Smooth muscle cell (in vitro differentiated cells): ENCODE measurements around the gene BARD1. TPM values are rescaled to one million over a fixed set of nuclear protein-coding genes. Genes with fewer than 3 reads are reported as not detected.

Experiments used
- DNase-seq: peaks from one replicate; lab custom pipeline; 2025; ENCODE audit not compliant: unreplicated experiment; lab: John Stamatoyannopoulos, UW
- H2AFZ ChIP-seq: fragments of 200-600 bp; sonication (generic); 2 replicates; pipeline ENCODE4 v1.6.0; 2016; ENCODE audit warnings: antibody characterized with exemption, low read depth, mild to moderate bottlenecking
- H3F3A ChIP-seq: fragments of 200-600 bp; sonication (generic); 2 replicates; pipeline ENCODE4 v1.6.0; 2017; ENCODE audit warnings: antibody characterized with exemption, low read depth
- H3K27ac ChIP-seq: fragments of 200-600 bp; sonication (generic); 2 replicates; pipeline ENCODE4 v1.5.1; 2016; ENCODE audit warnings: low read depth, mild to moderate bottlenecking
- H3K27me3 ChIP-seq: fragments of 200-600 bp; sonication (generic); 2 replicates; pipeline ENCODE4 v1.6.1; 2016; ENCODE audit warnings: low read depth, mild to moderate bottlenecking
- H3K36me3 ChIP-seq: fragments of 200-600 bp; sonication (generic); 2 replicates; pipeline ENCODE4 v1.5.1; 2016; ENCODE audit warnings: low read depth
- H3K4me1 ChIP-seq: fragments of 200-600 bp; sonication (generic); 2 replicates; pipeline ENCODE4 v1.5.1; 2016; ENCODE audit warnings: low read depth
- H3K4me2 ChIP-seq: fragments of 200-600 bp; sonication (generic); 2 replicates; pipeline ENCODE4 v1.6.0; 2016; ENCODE audit warnings: mild to moderate bottlenecking
- H3K4me3 ChIP-seq: fragments of 200-600 bp; sonication (generic); 2 replicates; pipeline ENCODE4 v1.5.1; 2016; ENCODE audit warnings: mild to moderate bottlenecking
- H3K79me2 ChIP-seq: fragments of 200-600 bp; sonication (generic); 2 replicates; pipeline ENCODE4 v1.6.0; 2016; ENCODE audit warnings: low read depth, mild to moderate bottlenecking
- H3K9ac ChIP-seq: fragments of 200-600 bp; sonication (generic); 2 replicates; pipeline ENCODE4 v1.6.0; 2016; ENCODE audit warnings: low read depth
- H3K9me3 ChIP-seq: fragments of 200-600 bp; sonication (generic); replicated peaks from 2 replicates; pipeline ENCODE4 v1.5.1; 2016; ENCODE audit warnings: low read depth
- H4K20me1 ChIP-seq: fragments of 200-600 bp; sonication (generic); 2 replicates; pipeline ENCODE4 v1.6.0; 2016; ENCODE audit warnings: low read depth
- WGBS: methylation state at CpG from one replicate; pipeline ENCODE4 v1.1.7; 2016; ENCODE audit warnings: low lambda C conversion rate; 5-methylcytosine and 5-hydroxymethylcytosine counted together
- polyA plus RNA-seq: library from polyadenylated mRNA; unstranded; fragments of >200 nt; fragmentation: Nextera tagmentation; extraction: Ambion mirVana; gene quantifications from 2 replicates; pipeline ENCODE4 v1.2.1, GENCODE V29; 2016
- total RNA-seq: library from RNA; depleted of rRNA; stranded (reverse); fragments of >200 nt; gene quantifications from 2 replicates; pipeline ENCODE4 v1.2.3, GENCODE V29; 2014
- TF ChIP-seq, protein P1 (sequence below): fragments of 200-600 bp; sonication (generic); IDR thresholded peaks from 2 replicates; pipeline ENCODE4 v1.5.1; 2017; ENCODE audit warnings: borderline replicate concordance, mild to moderate bottlenecking, antibody characterized with exemption; ENCODE audit not compliant: insufficient read depth, poor library complexity, severe bottlenecking

BARD1 gene
- total and polyA plus RNA-seq, 2 experiments from 2014 or later = 6.0 to 9.9 TPM

DNA sequence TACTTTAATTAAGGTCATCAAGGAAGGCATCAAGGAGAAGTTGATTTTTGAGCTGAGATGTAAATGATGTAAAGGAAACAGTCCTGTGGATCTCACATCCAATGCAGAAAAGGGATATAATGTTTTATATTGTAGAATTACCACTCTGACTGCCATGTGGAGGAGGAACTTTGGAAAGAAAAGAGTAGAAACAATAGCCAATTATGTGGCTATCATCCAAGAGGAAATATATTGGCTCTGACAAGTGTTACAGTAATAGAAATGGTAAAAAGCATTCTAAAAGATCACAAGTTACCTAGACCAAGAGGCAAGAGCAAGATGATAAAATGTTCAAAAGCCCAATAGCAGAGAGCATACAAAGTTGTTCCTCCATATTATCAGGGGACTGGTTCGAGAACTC, 26.8 kb downstream of the BARD1 start:
- no peak overlapping the region for H3K27ac ChIP-seq
- peaks cover 15% of the 10 kb centered on the region for H3K79me2 ChIP-seq
- no peak overlapping the region for H2AFZ ChIP-seq
- H3K4me3 ChIP-seq = no peak overlapping the region
- H4K20me1 ChIP-seq = no peaks in the 10 kb centered on the region
- no peak overlapping the region for H3K9ac ChIP-seq
- H3K27me3 ChIP-seq = no peaks in the 10 kb centered on the region
- H3K36me3 ChIP-seq = no peaks in the 10 kb centered on the region
- WGBS = 100% methylated on average over 1 of the region's 1 CpG
- TF ChIP-seq, protein P1, sequence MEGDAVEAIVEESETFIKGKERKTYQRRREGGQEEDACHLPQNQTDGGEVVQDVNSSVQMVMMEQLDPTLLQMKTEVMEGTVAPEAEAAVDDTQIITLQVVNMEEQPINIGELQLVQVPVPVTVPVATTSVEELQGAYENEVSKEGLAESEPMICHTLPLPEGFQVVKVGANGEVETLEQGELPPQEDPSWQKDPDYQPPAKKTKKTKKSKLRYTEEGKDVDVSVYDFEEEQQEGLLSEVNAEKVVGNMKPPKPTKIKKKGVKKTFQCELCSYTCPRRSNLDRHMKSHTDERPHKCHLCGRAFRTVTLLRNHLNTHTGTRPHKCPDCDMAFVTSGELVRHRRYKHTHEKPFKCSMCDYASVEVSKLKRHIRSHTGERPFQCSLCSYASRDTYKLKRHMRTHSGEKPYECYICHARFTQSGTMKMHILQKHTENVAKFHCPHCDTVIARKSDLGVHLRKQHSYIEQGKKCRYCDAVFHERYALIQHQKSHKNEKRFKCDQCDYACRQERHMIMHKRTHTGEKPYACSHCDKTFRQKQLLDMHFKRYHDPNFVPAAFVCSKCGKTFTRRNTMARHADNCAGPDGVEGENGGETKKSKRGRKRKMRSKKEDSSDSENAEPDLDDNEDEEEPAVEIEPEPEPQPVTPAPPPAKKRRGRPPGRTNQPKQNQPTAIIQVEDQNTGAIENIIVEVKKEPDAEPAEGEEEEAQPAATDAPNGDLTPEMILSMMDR = no peak
- DNase-seq = no peak
- H3F3A ChIP-seq = no peaks in the 10 kb centered on the region
- H3K9me3 ChIP-seq = no peaks in the 10 kb centered on the region
- no peaks in the 10 kb centered on the region for H3K4me1 ChIP-seq
- no peak overlapping the region for H3K4me2 ChIP-seq

DNA sequence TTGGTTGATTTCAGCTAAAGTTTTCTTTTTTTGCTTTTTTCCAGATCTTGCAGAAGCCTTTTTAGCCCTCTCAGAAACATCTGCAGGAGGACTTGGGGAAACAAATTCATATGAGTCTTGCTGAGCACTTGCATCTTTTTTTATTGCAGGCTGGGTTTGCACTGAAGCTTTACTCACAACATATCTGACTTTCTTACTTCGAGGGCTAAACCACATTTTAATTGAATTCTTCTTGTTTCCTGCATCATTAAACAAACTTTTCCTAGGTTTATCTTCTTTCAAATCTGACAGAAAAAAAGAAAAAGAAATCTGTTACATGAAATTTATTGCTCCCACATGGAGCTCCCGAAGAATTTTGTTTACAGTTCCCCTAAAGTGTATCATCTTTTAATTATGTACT, 28.3 kb downstream of the BARD1 start:
- WGBS = 84% methylated on average over 2 of the region's 2 CpGs
- TF ChIP-seq, protein P1 = no peak
- Histone ChIP-seq H3K36me3 (no peaks in the 10 kb centered on the region), H3K27ac (no peak overlapping the region), H2AFZ (no peak overlapping the region), H3K4me2 (no peak overlapping the region), H3K79me2 (peaks cover 15% of the 10 kb centered on the region), H3K27me3 (no peaks in the 10 kb centered on the region), H3K4me1 (no peaks in the 10 kb centered on the region), H3K4me3 (no peak overlapping the region), H4K20me1 (no peaks in the 10 kb centered on the region), H3F3A (no peaks in the 10 kb centered on the region), H3K9ac (no peak overlapping the region), H3K9me3 (no peaks in the 10 kb centered on the region)
- no peak for DNase-seq

DNA sequence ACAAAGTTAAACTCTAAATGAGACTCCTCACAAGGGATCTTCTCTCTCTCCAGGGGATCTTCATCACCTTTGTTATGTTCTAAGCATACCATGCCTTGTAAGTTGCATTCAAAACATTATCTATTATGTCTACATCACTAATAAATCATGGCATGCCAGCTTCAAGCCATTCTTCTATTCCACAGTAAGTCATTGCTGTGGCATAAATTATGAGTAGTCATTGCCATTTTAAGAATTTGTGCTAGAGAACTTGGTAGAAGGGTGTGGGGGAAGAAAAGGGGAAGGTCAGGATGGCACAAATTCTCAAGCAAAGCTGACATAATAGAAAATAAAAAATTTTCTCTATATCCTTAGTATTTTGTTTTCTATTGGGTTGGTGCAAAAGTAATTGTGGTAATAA, 33.5 kb downstream of the BARD1 start:
- DNase-seq = no peak
- H3K79me2 ChIP-seq = no peaks in the 10 kb centered on the region
- TF ChIP-seq, protein P1 = no peak

DNA sequence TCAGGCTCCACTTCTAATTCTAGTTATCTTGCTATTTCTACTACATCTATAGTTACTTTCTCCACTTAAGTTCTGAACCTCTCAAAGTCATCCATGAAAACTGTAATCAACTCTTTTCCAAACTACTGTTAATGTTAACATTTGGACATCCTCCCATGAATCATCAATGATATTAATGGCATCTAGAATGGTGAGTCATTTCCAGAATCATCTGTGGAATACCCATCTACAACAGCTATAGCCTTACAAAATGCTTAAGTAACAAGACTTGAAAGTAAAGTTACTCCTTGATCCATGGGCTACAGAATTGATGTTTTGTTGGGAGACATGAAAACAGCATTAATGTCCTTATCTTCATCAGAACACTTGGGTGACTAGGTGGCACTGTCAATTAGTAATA, 35.4 kb downstream of the BARD1 start:
- Histone ChIP-seq H3K4me1 (no peaks in the 10 kb centered on the region), H3F3A (no peaks in the 10 kb centered on the region), H3K4me2 (no peak overlapping the region), H3K9ac (no peak overlapping the region), H3K4me3 (no peak overlapping the region), H4K20me1 (no peaks in the 10 kb centered on the region), H3K79me2 (no peaks in the 10 kb centered on the region), H3K9me3 (no peaks in the 10 kb centered on the region), H3K27ac (no peak overlapping the region), H3K27me3 (no peaks in the 10 kb centered on the region), H3K36me3 (no peaks in the 10 kb centered on the region), H2AFZ (no peak overlapping the region)
- TF ChIP-seq, protein P1 = no peak
- DNase-seq = no peak

More for the DNA sequence above, 33.5 kb downstream of the BARD1 start:
- Histone ChIP-seq H3K27ac (no peak overlapping the region), H3K27me3 (no peaks in the 10 kb centered on the region), H3K9me3 (no peaks in the 10 kb centered on the region), H3F3A (no peaks in the 10 kb centered on the region), H3K36me3 (no peaks in the 10 kb centered on the region), H3K4me3 (no peak overlapping the region), H3K4me1 (no peaks in the 10 kb centered on the region), H4K20me1 (no peaks in the 10 kb centered on the region), H3K4me2 (no peak overlapping the region), H3K9ac (no peak overlapping the region), H2AFZ (no peak overlapping the region)
